HepG2 (cell line): ENCODE data around the gene ATG9A. TPM values are rescaled to one million over a fixed set of nuclear protein-coding genes. Genes with fewer than 3 reads are reported as not detected.
A peak's percentile ranks its signal among the peaks of the same experiment; 100 is the strongest.

ENCODE experiments used
- ATAC-seq: fragments of 200-7000 bp; cut with Tn5 transposase; 3 replicates; pipeline ENCODE4 v1.9.1; 2020; ENCODE audit warnings: mild to moderate bottlenecking, moderate library complexity
- BruUV-seq: library from RNA; stranded (reverse); fragments of 400-500 nt; replicated peaks from 2 replicates; lab custom pipeline; 2021; lab: Mats Ljungman, UMichigan
- CTCF ChIA-PET: fragments of 300-600 bp; formaldehyde crosslinking; extraction: SDS; loops from one replicate; lab custom pipeline; 2021; ENCODE audit warnings: low total read pairs, inconsistent platforms, low intra/inter-chr PET ratio; lab: Yijun Ruan, JAX
- POLR2A ChIA-PET: fragments of 350-600 bp; sonication (Branson Sonifier 250); formaldehyde crosslinking; loops from one replicate; lab custom pipeline; 2020; ENCODE audit warnings: antibody characterized with exemption, inconsistent platforms; lab: Yijun Ruan, JAX
- DNase-seq: peaks from one replicate; pipeline ENCODE4 v3.0.0-alpha.2; 2015; ENCODE audit warnings: low spot score
- FAIRE-seq: peaks from 3 replicates; lab custom pipeline; 2011; peaks lifted over from hg19 to GRCh38; lab: Jason Lieb, UNC
- H2AFZ ChIP-seq: one replicate; pipeline ENCODE4 v1.6.1; 2011; ENCODE audit warnings: low read length, inconsistent platforms
- H3K27ac ChIP-seq: fragments of 300-600 bp; 3 replicates; pipeline ENCODE4 v1.8.0; 2011; ENCODE audit warnings: mixed run types, mild to moderate bottlenecking, mixed read lengths, low read length, inconsistent platforms; ENCODE audit not compliant: insufficient read depth; ENCODE audit errors: extremely low read length
- H3K27me3 ChIP-seq, 2 experiments: fragments of 200-600 bp in 1 of 2; 2 replicates in 1 of 2; 3 replicates in 1 of 2; pipeline versions ENCODE4 v1.6.0 to v1.8.0; 2011; ENCODE audit warnings: low read length in 2 of 2, mild to moderate bottlenecking in 2 of 2, moderate library complexity in 2 of 2, inconsistent platforms in 1 of 2; ENCODE audit not compliant: insufficient read depth in 2 of 2, control insufficient read depth in 1 of 2
- H3K36me3 ChIP-seq, 2 experiments: fragments of 200-600 bp in 1 of 2; replicated peaks in 1 of 2; 2 replicates in 1 of 2; 3 replicates in 1 of 2; pipeline versions ENCODE4 v1.5.1 to v1.8.0; 2011; ENCODE audit warnings: low read length in 2 of 2, inconsistent platforms in 1 of 2; ENCODE audit not compliant: insufficient read depth in 2 of 2, control insufficient read depth in 1 of 2
- H3K4me1 ChIP-seq: 2 replicates; pipeline ENCODE4 v1.5.1; 2012; ENCODE audit warnings: low read length, inconsistent platforms; ENCODE audit not compliant: insufficient read depth
- H3K4me2 ChIP-seq: 2 replicates; pipeline ENCODE4 v1.6.0; 2011; ENCODE audit warnings: low read depth, low read length, inconsistent platforms
- H3K4me3 ChIP-seq, 3 experiments: fragments of 200-600 bp in 1 of 3; sonication (generic), shearing (Covaris generic) in 1 of 3; replicated peaks in 1 of 3; 2 replicates each; pipeline ENCODE4 v1.5.1; 2011 to 2016; ENCODE audit warnings: low read length in 3 of 3, inconsistent platforms in 2 of 3, low read depth in 2 of 3, mild to moderate bottlenecking in 2 of 3, control low read depth in 1 of 3, mixed read lengths in 1 of 3; ENCODE audit not compliant: insufficient read depth in 1 of 3
- H3K79me2 ChIP-seq: one replicate; pipeline ENCODE4 v1.6.1; 2011; ENCODE audit warnings: low read length, inconsistent platforms; ENCODE audit not compliant: insufficient read depth
- H3K9ac ChIP-seq: 2 replicates; pipeline ENCODE4 v1.6.0; 2011; ENCODE audit warnings: mild to moderate bottlenecking, low read depth, low read length, inconsistent platforms; ENCODE audit not compliant: insufficient read depth
- H3K9me3 ChIP-seq: 2 replicates; pipeline ENCODE4 v1.5.1; 2012; ENCODE audit warnings: mild to moderate bottlenecking, low read length
- H4K20me1 ChIP-seq: 2 replicates; pipeline ENCODE4 v1.6.0; 2011; ENCODE audit warnings: inconsistent platforms, mild to moderate bottlenecking, low read length, moderate library complexity; ENCODE audit not compliant: insufficient read depth
- CAMTA2 ChIP-seq: sonication (generic); formaldehyde crosslinking; IDR thresholded peaks from 2 replicates; pipeline ENCODE4 v1.4.0; 2020; ENCODE audit warnings: mild to moderate bottlenecking, missing genetic modification reagents, borderline replicate concordance
- IKZF4 ChIP-seq: sonication (generic); formaldehyde crosslinking; IDR thresholded peaks from 2 replicates; pipeline ENCODE4 v1.5.1; 2020; ENCODE audit warnings: borderline replicate concordance, mild to moderate bottlenecking, low read depth, missing genetic modification reagents; ENCODE audit errors: not compliant biosample characterization
- NFIB ChIP-seq: sonication (generic); formaldehyde crosslinking; IDR thresholded peaks from 2 replicates; pipeline ENCODE4 v1.9.0; 2021; ENCODE audit warnings: missing genetic modification reagents, mild to moderate bottlenecking, borderline replicate concordance
- PHF21A ChIP-seq: sonication (generic); formaldehyde crosslinking; IDR thresholded peaks from 2 replicates; pipeline ENCODE4 v1.5.0; 2020; ENCODE audit warnings: mild to moderate bottlenecking, missing genetic modification reagents
- PRDM4 ChIP-seq: sonication (generic); formaldehyde crosslinking; IDR thresholded peaks from 2 replicates; pipeline ENCODE4 v1.9.0; 2021; ENCODE audit warnings: missing genetic modification reagents, borderline replicate concordance
- SIN3B ChIP-seq: fragments of 150-350 bp; IDR thresholded peaks from 2 replicates; pipeline ENCODE4 v1.6.1; 2014; ENCODE audit warnings: low read length
- SNRNP70 ChIP-seq: fragments of 200-400 bp; formaldehyde crosslinking; IDR thresholded peaks from 2 replicates; pipeline ENCODE4 v1.6.1; 2017; ENCODE audit warnings: mild to moderate bottlenecking, low read depth, low read length, moderate library complexity
- SP4 ChIP-seq: sonication (generic); formaldehyde crosslinking; IDR thresholded peaks from 2 replicates; pipeline ENCODE4 v1.8.1; 2023; ENCODE audit warnings: mild to moderate bottlenecking, missing genetic modification reagents
- XBP1 ChIP-seq: sonication (generic); formaldehyde crosslinking; IDR thresholded peaks from 2 replicates; pipeline ENCODE4 v1.5.0; 2020; ENCODE audit warnings: missing genetic modification reagents
- ZKSCAN5 ChIP-seq: sonication (generic); formaldehyde crosslinking; IDR thresholded peaks from 2 replicates; pipeline ENCODE4 v1.5.1; 2020; ENCODE audit warnings: mild to moderate bottlenecking, missing genetic modification reagents
- ZNF274 ChIP-seq: sonication (generic); formaldehyde crosslinking; IDR thresholded peaks from 2 replicates; pipeline ENCODE4 v1.5.1; 2020; ENCODE audit warnings: mild to moderate bottlenecking, missing genetic modification reagents
- ZNF282 ChIP-seq: fragments of 450-650 bp; IDR thresholded peaks from 2 replicates; pipeline ENCODE4 v1.6.1; 2018; ENCODE audit not compliant: partially characterized antibody
- ZNF33B ChIP-seq: sonication (generic); formaldehyde crosslinking; IDR thresholded peaks from 2 replicates; pipeline ENCODE4 v1.5.1; 2020; ENCODE audit warnings: mild to moderate bottlenecking, missing genetic modification reagents
- WGBS: methylation state at CpG from one replicate; pipeline ENCODE4 v1.1.6; 2017; ENCODE audit warnings: low lambda C conversion rate; 5-methylcytosine and 5-hydroxymethylcytosine counted together
- in situ Hi-C: cut with HindIII; loops from 2 replicates; pipeline ENCODE4 v1.10.0; 2017; ENCODE audit warnings: low pct_unique_long_range_greater_than_20kb; ENCODE audit not compliant: extremely low pct_ligation_motif_present
- intact Hi-C: fragments of 100-400 bp; cut with micrococcal nuclease; formaldehyde crosslinking; loops from one replicate; pipeline ENCODE4 v1.10.0; 2022; ENCODE audit not compliant: unreplicated experiment
- polyA plus RNA-seq, 8 experiments: library from polyadenylated mRNA; depleted of rRNA in 3 of 8; stranded (reverse) in 7 of 8; unstranded in 1 of 8; fragments of >200 nt; fragmentation: Illumina TruSeq in 4 of 8; extraction: Trizol in 4 of 8; gene quantifications; 2 replicates each; pipeline versions ENCODE4 v1.2.1 to v1.2.3, GENCODE V29; 2011 to 2016; ENCODE audit warnings: low read depth in 4 of 8, missing spikeins in 1 of 8, mixed read lengths in 1 of 8; ENCODE audit not compliant: insufficient read depth in 1 of 8
- total RNA-seq, 5 experiments: library from RNA; depleted of rRNA; stranded (reverse); fragments of >200 nt; fragmentation: Illumina TruSeq; extraction: Trizol; gene quantifications; 2 replicates each; pipeline ENCODE4 v1.2.3, GENCODE V29; 2016; ENCODE audit warnings: low read depth in 1 of 5
- TF ChIP-seq, protein P1 (sequence below): sonication (generic); formaldehyde crosslinking; conservative IDR thresholded peaks from 2 replicates; pipeline ENCODE4 v1.8.0; 2022; ENCODE audit warnings: missing genetic modification reagents
- TF ChIP-seq, protein P2 (sequence below): sonication (generic); formaldehyde crosslinking; IDR thresholded peaks from 2 replicates; pipeline ENCODE4 v1.8.0; 2022; ENCODE audit warnings: mild to moderate bottlenecking, missing genetic modification reagents, moderate library complexity
- TF ChIP-seq, protein P3 (sequence below): sonication (generic); formaldehyde crosslinking; IDR thresholded peaks from 2 replicates; pipeline ENCODE4 v1.4.0; 2020; ENCODE audit warnings: mild to moderate bottlenecking, missing genetic modification reagents

ATG9A gene
- total and polyA plus RNA-seq, 2 of the 13 experiments (the other 11 are each of a cell fraction or from before 2014, with no cell fraction given): 35.0 to 131 TPM

- Histone ChIP-seq H3K36me3 (peaks cover 33 to 55% of the 10 kb centered on the region in 2 experiments), H3K4me3 (peak overlapping the region; percentile 91 to 93 (median 93)), H3K9ac (peak overlapping the region; percentile 91), H3K4me1 (peaks cover 39% of the 10 kb centered on the region), H3K27ac (peak overlapping the region; percentile 81), H4K20me1 (no peaks in the 10 kb centered on the region), H2AFZ (no peak overlapping the region), H3K4me2 (peak overlapping the region; percentile 91), H3K27me3 (no peaks in the 10 kb centered on the region; a peak in 1 of 5 replicates), H3K79me2 (peaks cover 51% of the 10 kb centered on the region), H3K9me3 (no peaks in the 10 kb centered on the region)
- FAIRE-seq (no peak), ATAC-seq (no peak; the same call in 2 of the 3 replicates), DNase-seq (no peak)
- WGBS: 5% methylated on average over 6 of the region's 7 CpGs
- ChIA-PET POLR2A (interaction anchor here (1.0 to 6.6 kb wide), 15 partner anchors 10 to 66 kb away, joined by 3 to 80 read pairs (median 11); partner anchors contain the start of genes ABCB6, CNPPD1, DNAJB2 and GLB1L), CTCF (interaction anchor here (2.3 kb wide), 1 partner anchor 66 kb away, joined by 15 read pairs; no protein-coding TSS in a partner anchor)
- BruUV-seq: no TSS peak
- in situ Hi-C loops: no loop called here
- intact Hi-C loops: no loop called here
- TF ChIP-seq ZNF33B (CRISPR knock-in tag) (no peak), XBP1 (CRISPR knock-in tag) (no peak), PRDM4 (CRISPR knock-in tag) (no peak), SP4 (CRISPR knock-in tag) (no peak), SIN3B (no peak), ZNF282 (no peak), PHF21A (CRISPR knock-in tag) (no peak), NFIB (CRISPR knock-in tag) (peak; percentile 82; the same call in 1 of the 2 replicates), CAMTA2 (no peak), ZNF274 (CRISPR knock-in tag) (no peak), SNRNP70 (no peak), ZKSCAN5 (CRISPR knock-in tag) (no peak), IKZF4 (CRISPR knock-in tag) (no peak)
- TF ChIP-seq, protein P1, sequence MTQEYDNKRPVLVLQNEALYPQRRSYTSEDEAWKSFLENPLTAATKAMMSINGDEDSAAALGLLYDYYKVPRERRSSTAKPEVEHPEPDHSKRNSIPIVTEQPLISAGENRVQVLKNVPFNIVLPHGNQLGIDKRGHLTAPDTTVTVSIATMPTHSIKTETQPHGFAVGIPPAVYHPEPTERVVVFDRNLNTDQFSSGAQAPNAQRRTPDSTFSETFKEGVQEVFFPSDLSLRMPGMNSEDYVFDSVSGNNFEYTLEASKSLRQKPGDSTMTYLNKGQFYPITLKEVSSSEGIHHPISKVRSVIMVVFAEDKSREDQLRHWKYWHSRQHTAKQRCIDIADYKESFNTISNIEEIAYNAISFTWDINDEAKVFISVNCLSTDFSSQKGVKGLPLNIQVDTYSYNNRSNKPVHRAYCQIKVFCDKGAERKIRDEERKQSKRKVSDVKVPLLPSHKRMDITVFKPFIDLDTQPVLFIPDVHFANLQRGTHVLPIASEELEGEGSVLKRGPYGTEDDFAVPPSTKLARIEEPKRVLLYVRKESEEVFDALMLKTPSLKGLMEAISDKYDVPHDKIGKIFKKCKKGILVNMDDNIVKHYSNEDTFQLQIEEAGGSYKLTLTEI: no peak
- TF ChIP-seq, protein P2, sequence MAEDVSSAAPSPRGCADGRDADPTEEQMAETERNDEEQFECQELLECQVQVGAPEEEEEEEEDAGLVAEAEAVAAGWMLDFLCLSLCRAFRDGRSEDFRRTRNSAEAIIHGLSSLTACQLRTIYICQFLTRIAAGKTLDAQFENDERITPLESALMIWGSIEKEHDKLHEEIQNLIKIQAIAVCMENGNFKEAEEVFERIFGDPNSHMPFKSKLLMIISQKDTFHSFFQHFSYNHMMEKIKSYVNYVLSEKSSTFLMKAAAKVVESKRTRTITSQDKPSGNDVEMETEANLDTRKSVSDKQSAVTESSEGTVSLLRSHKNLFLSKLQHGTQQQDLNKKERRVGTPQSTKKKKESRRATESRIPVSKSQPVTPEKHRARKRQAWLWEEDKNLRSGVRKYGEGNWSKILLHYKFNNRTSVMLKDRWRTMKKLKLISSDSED (CRISPR knock-in tag): no peak
- TF ChIP-seq, protein P3, sequence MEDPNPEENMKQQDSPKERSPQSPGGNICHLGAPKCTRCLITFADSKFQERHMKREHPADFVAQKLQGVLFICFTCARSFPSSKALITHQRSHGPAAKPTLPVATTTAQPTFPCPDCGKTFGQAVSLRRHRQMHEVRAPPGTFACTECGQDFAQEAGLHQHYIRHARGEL: no peak
These were observed 1.2 kb downstream of the ATG9A start for GRCh38 chr2:219228041-219228910.
